ENCODE results near the gene ACD.

- TF ChIP-seq CTCF (conservative IDR thresholded peaks at IDR 0.05; ENCODE audit: low read depth, low read length): no peak
- no peak for TF ChIP-seq POLR2A (IDR thresholded peaks at IDR 0.05; ENCODE audit: low read depth, low read length)
- TF ChIP-seq MAZ (IDR thresholded peaks at IDR 0.05; ENCODE audit: borderline replicate concordance, low read depth, low read length): no peak
- TF ChIP-seq USF2 (IDR thresholded peaks at IDR 0.05; ENCODE audit: low read depth, low read length): no peak
- no peak for TF ChIP-seq RAD21 (IDR thresholded peaks at IDR 0.05; ENCODE audit: low read length)
- no peak for TF ChIP-seq CEBPB (IDR thresholded peaks at IDR 0.05; ENCODE audit: low read depth, low read length)
- TF ChIP-seq NFE2L2 (IDR thresholded peaks at IDR 0.05; ENCODE audit: low read depth, low read length): no peak
- TF ChIP-seq RFX5 (IDR thresholded peaks at IDR 0.05; ENCODE audit: low read depth, low read length): no peak
- no peak for TF ChIP-seq MAFK (IDR thresholded peaks at IDR 0.05; ENCODE audit: low read depth, low read length)
Observed at GRCh38 chr16:67657751-67658518, 2.1 kb downstream of the ACD start.

Measured in IMR-90 (cell line).